Measurements from ENCODE around the gene RNF220. TPM values are rescaled to one million over a fixed set of nuclear protein-coding genes. Genes with fewer than 3 reads are reported as not detected.

Gene RNF220
- total and polyA plus RNA-seq, 2 of the 13 experiments (the other 11 are each of a cell fraction or from before 2014, with no cell fraction given), result 48.2 to 72.1 TPM

- TF ChIP-seq SALL2 (CRISPR knock-in tag; IDR thresholded peaks at IDR 0.05) (no peak), NFRKB (IDR thresholded peaks at IDR 0.05) (no peak), SIX1 (CRISPR knock-in tag; IDR thresholded peaks at IDR 0.05; ENCODE audit: borderline replicate concordance) (no peak), MED8 (CRISPR knock-in tag; IDR thresholded peaks at IDR 0.05; ENCODE audit: insufficient replicate concordance) (no peak)
Measured at GRCh38 chr1:44693159-44693558, 288.1 kb downstream of the RNF220 start (continued).

GRCh38 chr1:44693900-44694299, 288.8 kb downstream of the RNF220 start:
- Histone ChIP-seq H4K20me1 (ENCODE audit: insufficient read depth, low read length) (no peaks in the 10 kb centered on the region), H3K4me1 (ENCODE audit: insufficient read depth, low read length) (peaks cover 33% of the 10 kb centered on the region), H3K4me2 (ENCODE audit: low read depth, low read length) (no peak overlapping the region), H3K4me3 (replicated peaks in 1 of 3; ENCODE audit: insufficient read depth in 1 of 3, low read depth in 2 of 3, low read length in 3 of 3) (no peak overlapping the region), H3K36me3 (replicated peaks in 1 of 2; ENCODE audit: control insufficient read depth in 1 of 2, insufficient read depth in 2 of 2, low read length in 2 of 2) (no peaks in the 10 kb centered on the region), H3K79me2 (ENCODE audit: insufficient read depth, low read length) (no peaks in the 10 kb centered on the region), H2AFZ (ENCODE audit: low read length) (no peak overlapping the region), H3K9ac (ENCODE audit: insufficient read depth, low read depth, low read length) (no peak overlapping the region), H3K27ac (ENCODE audit: extremely low read length, insufficient read depth, low read length) (no peak overlapping the region), H3K9me3 (ENCODE audit: low read length) (no peaks in the 10 kb centered on the region), H3K27me3 (ENCODE audit: control insufficient read depth in 1 of 2, insufficient read depth in 2 of 2, low read length in 2 of 2) (no peaks in the 10 kb centered on the region)
- intact Hi-C loops (cut with micrococcal nuclease; ENCODE audit: unreplicated experiment), result no loop called here
- POLR2A ChIA-PET, result no interaction called here
- ATAC-seq (no peak), FAIRE-seq (no peak), DNase-seq (ENCODE audit: low spot score) (no peak)
- 92% methylated on average over 3 of the region's 3 CpGs for WGBS (ENCODE audit: low lambda C conversion rate)
- CTCF ChIA-PET (ENCODE audit: low intra/inter-chr PET ratio, low total read pairs), result no interaction called here
- no TSS peak for BruUV-seq (replicated peaks)
- no peak for TF ChIP-seq TFE3 (CRISPR knock-in tag; IDR thresholded peaks at IDR 0.05)
- TF ChIP-seq ZNF616 (CRISPR knock-in tag; IDR thresholded peaks at IDR 0.05; ENCODE audit: low read depth), result no peak
- TF ChIP-seq MAFG (CRISPR knock-in tag; IDR thresholded peaks at IDR 0.05), result no peak
- TF ChIP-seq FOXP1 (IDR thresholded peaks at IDR 0.05), result no peak
- TF ChIP-seq FOXP1 (CRISPR knock-in tag; IDR thresholded peaks at IDR 0.05), result no peak
- no peak for TF ChIP-seq ZNF326 (CRISPR knock-in tag; IDR thresholded peaks at IDR 0.05; ENCODE audit: borderline replicate concordance)
- TF ChIP-seq ATF7 (IDR thresholded peaks at IDR 0.05), result peak; percentile 62; the same call in 1 of the 2 replicates
- no peak for TF ChIP-seq ATF7 (CRISPR knock-in tag; IDR thresholded peaks at IDR 0.05)
- in situ Hi-C loops (cut with HindIII; ENCODE audit: extremely low pct_ligation_motif_present, low pct_unique_long_range_greater_than_20kb), result no loop called here
